DMS 273 treated with DMSO at 0.1 percent for 48 hours (cell line): ENCODE results near the gene GGT1.
"Not testable (repeated sequence)": the region's sequence is repeated elsewhere in the genome, so short reads cannot be mapped to it uniquely, and the experiment has no call there.

Experiments
- DNase-seq: peaks from one replicate; lab custom pipeline; 2025; lab: John Stamatoyannopoulos, UW

GGT1 gene

GRCh38 chr22:24599958-24600715 is 2.9 kb upstream of the GGT1 start:
- not testable (repeated sequence) for DNase-seq

- DNase-seq, result no peak
Observed at GRCh38 chr22:24601217-24602104, 1.5 kb upstream of the GGT1 start.

GRCh38 chr22:24602105-24602749 is 766 bp upstream of the GGT1 start:
- DNase-seq, result not testable (repeated sequence)

GRCh38 chr22:24603770-24604629 is 1.0 kb downstream of the GGT1 start:
- not testable (repeated sequence) for DNase-seq

- DNase-seq, result not testable (repeated sequence)
Observed at GRCh38 chr22:24606340-24606739, 3.3 kb downstream of the GGT1 start.

- DNase-seq, result not testable (repeated sequence)
Observed at GRCh38 chr22:24607429-24607983, 4.5 kb downstream of the GGT1 start.

- not testable (repeated sequence) for DNase-seq
Observed at GRCh38 chr22:24608327-24608726, 5.3 kb downstream of the GGT1 start.

GRCh38 chr22:24609888-24610287 is 6.9 kb downstream of the GGT1 start:
- DNase-seq, result not testable (repeated sequence)

GRCh38 chr22:24614794-24615193 is 11.8 kb downstream of the GGT1 start:
- DNase-seq, result not testable (repeated sequence)

GRCh38 chr22:24621244-24621643 is 18.3 kb downstream of the GGT1 start:
- DNase-seq, result not testable (repeated sequence)

GRCh38 chr22:24622596-24622995 is 19.6 kb downstream of the GGT1 start:
- DNase-seq, result not testable (repeated sequence)

GRCh38 chr22:24627911-24628310 is 24.9 kb downstream of the GGT1 start:
- not testable (repeated sequence) for DNase-seq

- not testable (repeated sequence) for DNase-seq
Observed at GRCh38 chr22:24629069-24629468, 26.1 kb downstream of the GGT1 start.

GRCh38 chr22:24630812-24631427 is 27.9 kb downstream of the GGT1 start:
- DNase-seq, result not testable (repeated sequence)

GRCh38 chr22:24631430-24632122 is 28.6 kb downstream of the GGT1 start:
- not testable (repeated sequence) for DNase-seq

GRCh38 chr22:24632642-24633041 is 29.6 kb downstream of the GGT1 start:
- DNase-seq, result not testable (repeated sequence)

GRCh38 chr22:24633231-24634023 is 30.4 kb downstream of the GGT1 start:
- DNase-seq, result not testable (repeated sequence)

GRCh38 chr22:24634776-24635389 is 31.9 kb downstream of the GGT1 start:
- DNase-seq, result not testable (repeated sequence)

- DNase-seq, result not testable (repeated sequence)
Observed at GRCh38 chr22:24636513-24636912, 33.5 kb downstream of the GGT1 start.
